GM19238 (cell line): ENCODE data around the gene EIF2B2.
"Not testable (repeated sequence)": the region's sequence is repeated elsewhere in the genome, so short reads cannot be mapped to it uniquely, and the experiment has no call there.

ENCODE experiments used
- DNase-seq: peaks from one replicate; pipeline ENCODE4 v3.0.0; 2011; ENCODE audit warnings: low spot score; ENCODE audit not compliant: insufficient read length

Gene EIF2B2

GRCh38 chr14:74988993-74989392 is 13.7 kb upstream of the EIF2B2 start:
- DNase-seq = no peak

GRCh38 chr14:74994182-74994581 is 8.5 kb upstream of the EIF2B2 start:
- not testable (repeated sequence) for DNase-seq

GRCh38 chr14:74995781-74996180 is 6.9 kb upstream of the EIF2B2 start:
- not testable (repeated sequence) for DNase-seq

- no peak for DNase-seq
Measured at GRCh38 chr14:75001261-75001660, 1.5 kb upstream of the EIF2B2 start.

GRCh38 chr14:75001899-75002298 is 822 bp upstream of the EIF2B2 start:
- no peak for DNase-seq

- DNase-seq = no peak
Measured at GRCh38 chr14:75003250-75004027, 718 bp downstream of the EIF2B2 start.

GRCh38 chr14:75005357-75005756 is 2.6 kb downstream of the EIF2B2 start:
- DNase-seq = no peak

GRCh38 chr14:75009176-75009575 is 6.5 kb downstream of the EIF2B2 start:
- no peak for DNase-seq

- DNase-seq = no peak
Measured at GRCh38 chr14:75010472-75011093, 7.9 kb downstream of the EIF2B2 start.

GRCh38 chr14:75011356-75011994 is 8.8 kb downstream of the EIF2B2 start:
- no peak for DNase-seq

GRCh38 chr14:75013290-75013689 is 10.6 kb downstream of the EIF2B2 start:
- DNase-seq = no peak

GRCh38 chr14:75015496-75015895 is 12.8 kb downstream of the EIF2B2 start:
- DNase-seq = no peak

GRCh38 chr14:75016815-75017214 is 14.1 kb downstream of the EIF2B2 start:
- DNase-seq = no peak

GRCh38 chr14:75018694-75019093 is 16.0 kb downstream of the EIF2B2 start:
- DNase-seq = no peak

- no peak for DNase-seq
Measured at GRCh38 chr14:75022655-75023054, 19.9 kb downstream of the EIF2B2 start.

GRCh38 chr14:75023108-75023507 is 20.4 kb downstream of the EIF2B2 start:
- no peak for DNase-seq

GRCh38 chr14:75025082-75025481 is 22.4 kb downstream of the EIF2B2 start:
- DNase-seq = no peak

GRCh38 chr14:75025876-75026275 is 23.2 kb downstream of the EIF2B2 start:
- DNase-seq = no peak

GRCh38 chr14:75030147-75030546 is 27.4 kb downstream of the EIF2B2 start:
- no peak for DNase-seq

GRCh38 chr14:75032939-75033338 is 30.2 kb downstream of the EIF2B2 start:
- DNase-seq = no peak

- DNase-seq = no peak
Measured at GRCh38 chr14:75040507-75040906, 37.8 kb downstream of the EIF2B2 start.

GRCh38 chr14:75040959-75041358 is 38.2 kb downstream of the EIF2B2 start:
- DNase-seq = no peak

- DNase-seq = no peak
Measured at GRCh38 chr14:75041613-75042012, 38.9 kb downstream of the EIF2B2 start.
